Ishikawa (cell line): ENCODE data around the gene ARHGEF3.

ENCODE experiments used
- CREB1 ChIP-seq: IDR thresholded peaks from 2 replicates; pipeline ENCODE4 v1.6.1; 2012; ENCODE audit warnings: low read depth
- EGR1 ChIP-seq: IDR thresholded peaks from 2 replicates; pipeline ENCODE4 v1.6.1; 2012

DNA sequence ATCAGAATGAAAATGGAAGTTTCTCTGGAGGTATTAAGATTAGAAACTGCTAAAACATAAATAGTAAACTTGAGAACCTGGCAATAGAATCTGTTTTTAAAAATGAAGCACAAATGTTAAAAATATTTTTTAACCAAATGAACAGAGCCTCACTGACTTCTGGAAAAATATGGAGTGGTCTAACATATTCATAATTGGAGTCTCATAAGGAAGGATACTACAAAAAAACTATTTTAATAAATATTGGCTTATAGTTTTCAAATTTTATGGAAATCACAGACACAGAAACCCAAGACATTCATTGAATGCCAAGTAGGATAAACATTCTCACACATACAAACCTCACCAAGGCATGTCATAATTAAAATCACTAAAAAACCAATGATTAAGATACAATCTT is 95.1 kb downstream of the ARHGEF3 start:
- no peak for TF ChIP-seq CREB1
- no peak for TF ChIP-seq EGR1
